Right forelimb (tissue), 1 donor: ENCODE data around the gene PNCK.
"Not testable (repeated sequence)": the region's sequence is repeated elsewhere in the genome, so short reads cannot be mapped to it uniquely, and the experiment has no call there.

Experiments
- DNase-seq: peaks from one replicate; pipeline ENCODE4 v3.0.0-alpha.2; 2018

The PNCK gene

DNA sequence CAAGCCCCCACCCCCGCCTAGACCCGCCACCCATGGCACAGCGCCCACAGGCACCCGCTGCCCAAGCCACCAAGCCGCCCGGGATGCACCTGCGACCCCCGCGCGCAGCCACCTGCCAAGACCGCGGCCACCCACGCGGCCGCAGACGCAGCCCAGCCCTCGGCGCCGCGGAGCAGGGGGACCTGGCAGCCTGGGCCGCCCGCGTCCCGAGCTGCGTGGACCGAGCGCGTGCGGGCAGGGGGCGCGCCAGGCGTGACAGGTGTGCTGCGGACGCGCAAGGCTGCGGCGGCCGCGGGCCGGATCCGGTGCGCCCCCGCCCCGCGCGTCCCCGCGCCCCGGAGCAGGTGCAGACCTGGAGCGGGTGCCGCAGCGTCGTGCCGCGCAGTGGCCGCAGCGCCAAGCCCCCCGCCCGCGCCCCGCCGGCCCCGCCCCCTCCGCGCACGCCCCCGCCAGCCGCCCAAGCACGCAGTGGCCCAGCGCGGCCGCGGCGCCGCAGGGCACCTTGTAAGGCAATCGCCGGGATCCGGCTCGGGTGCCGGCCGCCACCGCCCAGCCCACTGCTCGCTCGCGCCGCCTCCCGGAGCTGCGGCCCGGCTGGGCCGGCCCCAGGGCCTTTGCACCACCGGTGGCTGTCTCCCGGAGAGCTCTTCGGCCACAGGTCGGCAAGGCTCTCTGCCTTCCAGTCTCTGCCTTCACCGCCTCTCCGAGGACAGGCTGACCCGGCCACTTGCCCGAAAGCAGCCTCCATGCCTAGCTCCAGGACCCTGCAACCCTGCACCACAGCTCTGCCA is at the start of gene PNCK:
PNCK (minus strand) TSS at position 386 of the 791 bp plus-strand sequence. CDS start 737 bp downstream, outside the sequence.
- no peak for DNase-seq

DNA sequence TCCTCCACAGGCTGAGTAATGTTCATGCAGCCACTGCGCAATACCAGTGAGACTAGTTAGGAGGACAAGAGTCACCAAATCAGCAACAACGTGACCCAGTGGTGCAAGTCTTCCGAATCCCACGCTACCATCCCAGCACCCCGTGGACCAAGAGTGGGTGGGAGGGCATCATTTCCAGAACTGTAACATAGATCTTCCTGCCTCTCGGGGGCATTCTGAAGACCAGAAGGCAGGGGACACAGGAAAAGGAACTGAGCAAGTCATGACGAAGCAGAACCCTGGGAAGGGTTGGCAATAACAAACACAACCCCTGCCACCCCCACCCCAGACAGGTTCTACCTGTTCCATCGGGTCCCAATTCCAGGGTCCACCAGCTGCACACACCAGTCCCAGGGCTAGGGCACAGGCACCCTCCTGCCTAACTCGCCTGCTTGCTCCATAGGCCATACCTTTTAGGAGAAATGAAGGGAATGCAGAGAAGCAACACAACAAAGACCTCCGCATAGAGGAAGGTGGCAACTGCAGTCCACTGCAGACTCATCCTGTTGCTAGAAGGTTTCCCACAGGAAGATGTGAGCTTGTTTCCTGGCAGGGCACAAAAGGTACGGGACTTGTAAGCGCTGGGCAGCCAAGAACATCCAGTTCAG is 49.2 kb upstream of the PNCK start:
- no peak for DNase-seq

DNA sequence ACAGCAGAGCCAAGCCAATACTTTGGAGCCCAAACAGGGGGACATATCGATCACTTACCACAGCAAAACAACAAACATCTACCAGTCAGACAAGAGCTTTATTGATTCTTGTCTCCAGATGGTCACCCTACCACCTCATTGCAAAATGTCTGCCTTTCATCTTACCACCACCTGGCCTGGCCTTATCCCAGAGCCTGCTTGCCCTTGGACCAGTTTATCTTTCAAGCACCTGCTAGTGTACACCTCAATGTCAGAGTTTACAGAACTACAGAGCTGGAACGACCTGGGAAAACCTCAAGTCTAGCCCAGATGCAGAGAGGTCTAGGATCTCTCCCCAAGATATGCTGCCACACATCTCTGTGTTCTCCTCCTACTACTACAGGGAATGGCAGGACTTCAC is 46.1 kb upstream of the PNCK start:
- no peak for DNase-seq

DNA sequence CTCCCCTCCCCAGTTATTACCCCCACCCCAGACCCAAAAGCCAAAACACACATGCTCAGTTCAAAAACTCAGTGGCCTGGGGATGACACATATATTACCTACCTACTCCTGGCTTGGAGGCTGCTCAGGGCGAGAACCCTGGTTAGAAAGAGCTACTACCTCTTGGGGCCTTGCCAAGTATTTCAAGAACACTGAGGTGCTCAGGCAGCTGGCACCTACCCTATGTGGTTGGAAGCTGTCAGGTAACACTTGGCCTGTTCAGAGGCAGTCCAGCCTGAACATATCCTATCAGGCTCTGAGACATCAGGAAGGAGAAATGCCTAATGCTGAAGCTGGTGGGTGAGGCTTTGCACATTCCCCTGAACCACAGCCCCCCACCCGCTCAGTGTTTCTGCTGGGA is 45.6 kb upstream of the PNCK start:
- DNase-seq, result no peak

DNA sequence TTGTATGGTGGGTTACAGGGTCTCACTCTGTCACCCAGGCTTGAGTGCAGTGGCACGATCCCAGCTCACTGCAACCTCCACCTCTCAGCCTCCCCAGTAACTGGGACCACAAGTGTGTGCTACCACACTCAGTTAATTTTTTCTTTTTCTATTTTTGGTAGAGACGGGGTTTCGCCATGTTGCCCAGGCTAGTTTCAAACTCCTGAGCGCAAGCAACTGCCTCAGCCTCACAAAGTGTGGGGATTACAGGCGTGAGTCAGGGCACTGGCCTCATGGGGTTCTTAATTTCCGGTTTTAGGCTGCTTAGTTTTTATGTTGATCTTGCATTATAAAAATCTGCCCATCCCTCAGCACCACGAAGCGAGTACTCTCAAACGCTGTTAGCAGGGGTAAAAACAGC is 43.8 kb upstream of the PNCK start:
- DNase-seq, result no peak

DNA sequence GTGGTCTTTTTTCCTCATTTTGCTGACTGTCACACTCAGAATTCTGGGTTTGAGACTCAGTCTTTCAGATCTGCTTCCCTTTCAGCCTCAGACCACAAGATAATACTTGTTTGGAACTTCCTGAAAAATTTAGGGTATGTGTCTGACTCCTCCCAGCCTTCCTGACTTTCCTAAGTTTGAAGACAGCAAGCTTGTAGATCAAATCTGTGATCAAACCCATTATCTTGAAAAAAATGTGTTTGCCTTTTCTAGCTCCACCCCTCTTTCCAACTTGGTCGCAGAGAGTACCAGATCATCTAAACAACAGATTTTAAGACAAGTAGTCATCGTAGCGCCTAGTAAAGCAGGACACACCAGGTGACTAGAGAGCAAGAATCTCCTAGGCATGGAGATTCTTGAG is 40.6 kb upstream of the PNCK start:
- DNase-seq, result no peak

DNA sequence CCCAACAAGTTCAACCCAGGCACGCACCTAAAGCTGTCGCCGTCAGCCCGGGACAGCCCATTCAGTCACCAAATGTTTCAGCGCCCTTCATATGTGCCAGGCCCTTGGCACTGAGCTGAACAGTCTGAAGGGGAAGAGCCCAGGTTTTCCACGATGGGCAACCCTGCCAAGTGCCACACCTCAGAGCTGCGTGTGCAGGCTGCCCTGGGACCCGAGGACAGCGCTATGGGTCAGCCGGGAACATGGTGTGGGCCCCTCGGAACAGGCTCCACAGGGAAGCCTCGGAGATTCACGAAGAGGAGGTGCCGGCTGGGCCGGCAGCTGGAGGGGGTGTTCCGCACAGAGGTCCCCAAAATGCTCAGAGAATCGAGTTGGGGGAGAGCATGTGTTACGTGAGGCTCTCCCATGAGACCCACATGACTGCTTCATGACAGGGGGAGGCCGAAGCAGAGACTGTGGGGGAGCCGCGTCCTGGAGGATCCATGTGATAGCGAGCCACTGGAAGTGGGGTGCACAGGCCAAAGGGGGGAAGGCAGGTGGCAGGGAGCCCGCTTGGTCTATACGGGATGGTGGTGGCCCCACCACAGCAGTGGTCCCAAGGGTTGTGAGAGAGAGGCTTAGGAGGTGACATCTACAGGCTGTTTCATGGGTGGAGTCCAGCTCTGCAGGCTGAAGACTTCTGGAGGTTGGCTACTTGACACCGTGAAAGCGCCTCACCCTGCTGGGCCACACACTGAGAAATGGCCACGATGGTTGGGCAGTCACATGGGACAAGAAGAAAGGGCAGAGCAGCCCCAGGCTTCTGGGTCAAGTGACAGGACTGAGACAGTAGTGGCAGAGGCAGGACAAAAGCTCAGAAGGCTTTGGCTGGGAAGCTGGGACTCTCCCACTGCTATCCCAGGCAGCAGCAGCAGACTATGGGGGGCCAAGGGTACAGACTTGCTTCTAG is 36.4 kb upstream of the PNCK start:
- DNase-seq, result no peak

DNA sequence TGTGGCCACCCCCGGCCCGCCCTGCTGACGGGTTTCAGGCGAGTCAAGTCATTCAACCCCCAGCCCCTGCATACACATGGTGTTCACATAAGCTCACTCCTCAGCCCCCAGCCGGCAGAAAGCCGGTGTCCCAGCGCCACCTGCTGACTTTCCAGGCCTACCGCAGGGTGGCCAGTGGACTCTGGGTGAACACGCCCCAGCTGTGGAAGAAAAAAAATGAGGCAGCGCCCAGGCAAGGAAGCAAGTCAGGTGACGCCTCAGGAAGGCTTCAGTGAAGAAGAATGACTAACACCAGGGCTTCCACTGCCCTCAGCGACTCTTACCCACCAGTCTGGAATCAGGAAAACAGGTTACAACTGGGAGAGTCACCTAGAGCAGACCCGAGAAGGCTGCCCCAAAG is 34.8 kb upstream of the PNCK start:
- peak; percentile 73 for DNase-seq

DNA sequence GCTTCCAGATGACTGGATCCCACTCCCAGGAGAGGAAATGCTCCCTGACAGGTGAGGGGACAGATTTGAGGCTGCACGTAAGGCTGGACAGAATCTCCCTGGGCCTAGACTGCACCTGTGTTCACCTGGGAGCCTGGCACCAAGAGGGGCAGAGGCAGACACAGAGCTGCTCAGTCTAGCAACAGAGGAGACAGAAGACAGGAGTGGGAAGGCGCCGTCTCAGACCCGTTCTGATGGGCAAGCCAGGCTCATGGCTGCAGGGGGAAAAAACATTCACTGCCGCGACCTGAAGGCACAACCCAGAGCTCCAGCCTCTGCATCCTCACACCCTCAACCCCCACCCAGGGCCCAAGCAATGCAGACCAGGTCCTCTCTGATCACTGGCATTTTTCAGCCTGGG is 33.8 kb upstream of the PNCK start:
- DNase-seq, result no peak

DNA sequence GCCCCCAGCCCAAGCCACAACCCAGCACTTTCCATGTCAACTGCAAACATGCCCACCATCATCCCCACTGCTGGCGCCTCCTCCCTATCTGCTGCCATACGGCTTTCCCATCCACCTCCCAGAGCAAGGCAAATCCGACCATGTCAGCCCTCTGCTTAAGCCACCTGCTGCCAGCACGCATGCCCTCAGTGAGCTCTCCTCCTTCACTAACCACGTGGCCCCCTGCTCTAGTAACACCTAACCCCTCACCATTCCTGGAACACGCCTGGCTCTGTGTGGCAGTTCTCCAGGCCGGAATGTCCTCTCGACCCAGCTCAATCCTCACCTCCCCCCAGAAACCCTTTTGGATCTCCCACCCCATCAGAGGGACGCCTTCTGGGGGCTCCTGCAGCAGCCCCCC is 33.2 kb upstream of the PNCK start:
- no peak for DNase-seq

DNA sequence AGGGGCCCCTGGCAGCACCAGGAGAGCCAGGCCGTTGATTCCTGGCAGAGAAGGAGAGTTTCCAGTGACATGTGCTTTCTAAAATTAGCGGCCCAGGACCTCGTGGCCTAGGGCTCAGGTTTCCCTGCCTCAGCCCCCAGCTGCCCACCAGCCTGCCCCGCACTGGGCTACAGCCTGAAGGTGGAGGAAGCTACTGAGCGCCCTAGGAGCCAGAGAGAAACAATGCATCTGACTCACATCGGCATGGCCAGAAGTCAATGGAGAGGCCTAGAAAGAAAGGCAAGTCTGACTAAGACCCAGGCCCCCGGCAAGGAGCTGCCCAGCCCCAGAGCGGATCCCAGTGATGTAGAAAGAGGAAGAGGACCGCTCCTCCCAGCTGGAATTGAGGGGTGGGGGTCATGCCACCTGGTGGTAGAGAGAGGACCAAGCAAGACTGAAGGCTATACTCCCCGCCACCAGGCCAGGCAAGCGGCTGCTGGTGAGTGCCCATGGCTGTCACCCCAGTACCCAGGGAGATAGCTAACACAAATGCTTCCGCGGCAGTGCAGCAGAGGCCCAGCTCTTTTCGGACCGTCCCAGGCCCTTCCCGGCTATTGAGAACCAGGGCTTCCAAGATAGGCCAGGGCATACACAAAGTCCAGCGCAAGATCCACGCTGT is 31.9 kb upstream of the PNCK start:
- DNase-seq, result not testable (repeated sequence)

DNA sequence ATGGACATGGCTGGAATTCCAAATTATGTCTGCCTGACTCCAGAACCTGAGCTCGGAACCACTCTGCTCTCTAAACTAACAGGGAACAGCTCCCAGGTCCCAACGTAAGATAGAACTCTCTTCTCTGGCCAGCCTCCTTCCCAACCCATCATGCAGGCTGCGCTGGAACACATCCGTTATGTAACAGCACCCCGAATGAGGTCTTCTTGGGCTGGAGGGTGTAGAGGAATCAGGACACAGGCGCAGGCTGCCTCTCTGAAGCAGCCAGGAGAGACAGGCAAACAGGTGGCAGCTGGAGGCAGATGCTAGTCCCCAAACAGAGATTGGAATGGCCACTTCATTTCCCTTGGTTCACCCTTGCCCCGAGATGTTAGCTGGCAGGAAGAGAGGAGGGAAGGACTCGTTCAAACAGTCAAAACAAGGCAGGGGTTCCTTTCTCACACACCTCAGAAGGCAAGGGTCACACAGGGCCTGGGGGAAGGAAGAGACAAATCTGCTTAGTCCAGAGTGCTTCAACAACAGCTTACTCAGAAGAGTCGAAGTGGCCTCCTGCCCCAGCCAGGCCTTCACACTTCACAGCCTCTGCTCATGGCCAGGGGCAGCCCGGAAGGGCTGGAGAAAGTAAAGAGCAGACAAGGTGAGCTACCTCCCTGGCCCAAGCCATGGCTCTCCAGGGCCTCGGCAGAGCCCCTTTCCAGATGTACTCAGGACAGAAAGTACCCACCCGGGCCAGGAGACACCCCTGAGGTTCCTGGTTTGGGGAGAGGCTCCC is 31.2 kb upstream of the PNCK start:
- not testable (repeated sequence) for DNase-seq

DNA sequence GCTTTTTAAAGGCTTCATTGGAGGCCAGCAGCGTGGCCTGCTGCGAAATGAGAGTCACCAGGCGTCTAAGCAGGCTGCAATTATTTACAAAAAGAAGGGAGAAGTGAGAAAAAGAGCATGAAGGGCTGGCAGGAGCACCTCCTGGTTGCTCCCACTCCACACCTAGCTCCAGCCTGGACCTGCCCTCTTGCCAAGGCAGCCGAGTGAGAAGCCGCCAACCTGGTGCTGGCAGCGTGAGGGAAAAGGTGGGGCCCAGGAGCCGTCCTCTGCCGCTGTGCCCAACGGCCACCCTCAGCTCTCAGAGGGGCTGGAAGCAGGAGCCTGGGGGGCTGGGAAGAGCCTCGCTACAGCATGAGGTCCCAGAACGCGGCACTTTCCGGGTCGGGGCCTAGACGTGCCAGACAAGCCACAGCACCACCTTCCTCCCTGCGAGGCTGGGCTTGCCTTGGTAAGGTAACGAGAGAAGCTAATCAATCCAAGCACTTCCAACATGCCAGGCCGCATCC is 30.5 kb upstream of the PNCK start:
- no peak for DNase-seq

DNA sequence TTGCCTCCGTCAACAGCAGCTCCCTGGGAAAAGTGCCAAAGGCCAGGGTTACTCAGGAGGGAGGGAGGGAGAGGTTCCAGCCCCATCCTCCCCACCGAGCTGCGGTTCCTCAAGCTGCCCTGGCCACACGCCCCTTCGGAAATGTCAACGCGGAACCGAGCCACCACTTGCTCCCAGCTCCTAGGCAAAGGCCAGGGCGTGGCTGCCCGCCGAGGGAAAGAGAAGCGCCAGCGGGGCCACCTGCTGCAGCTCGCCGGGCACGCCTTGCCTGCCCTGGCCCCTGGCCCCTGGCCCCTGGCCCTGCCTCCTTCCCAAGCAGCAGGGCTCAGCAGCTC is 29.4 kb upstream of the PNCK start:
- DNase-seq, result no peak

DNA sequence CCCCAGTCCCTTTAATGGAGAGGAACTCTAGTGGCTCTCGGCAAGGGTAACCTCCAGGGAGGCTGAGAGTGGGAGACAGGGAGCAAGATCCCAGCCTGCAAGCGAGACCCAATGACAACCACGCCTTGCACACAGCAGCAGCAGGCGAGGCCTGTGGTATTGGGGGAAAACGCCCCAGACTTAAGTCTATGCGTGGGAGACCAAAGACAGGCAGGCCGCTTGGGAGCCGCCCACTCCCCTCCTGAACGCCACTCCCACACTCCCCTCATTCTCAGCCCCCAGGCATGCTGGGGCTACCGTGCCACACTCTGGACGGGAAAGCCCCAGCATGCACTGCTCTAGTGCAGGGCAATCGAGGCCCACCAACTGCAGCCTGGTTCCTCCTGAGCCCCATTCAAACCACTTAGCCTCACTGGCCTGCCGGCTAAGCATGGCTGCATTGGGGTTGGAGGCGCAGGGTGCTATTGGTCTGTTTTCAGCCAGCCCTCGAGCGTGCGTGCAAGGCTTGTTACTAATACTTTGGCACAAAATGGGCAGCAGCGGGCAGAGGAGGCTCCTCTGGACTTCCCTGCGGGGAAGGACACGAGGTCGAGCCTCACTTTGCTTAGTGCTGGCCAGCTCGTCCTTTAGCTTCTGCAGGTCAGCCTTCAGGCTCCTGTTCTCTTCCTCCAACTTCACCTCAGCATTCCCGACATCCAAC is 28.9 kb upstream of the PNCK start:
- DNase-seq, result no peak

DNA sequence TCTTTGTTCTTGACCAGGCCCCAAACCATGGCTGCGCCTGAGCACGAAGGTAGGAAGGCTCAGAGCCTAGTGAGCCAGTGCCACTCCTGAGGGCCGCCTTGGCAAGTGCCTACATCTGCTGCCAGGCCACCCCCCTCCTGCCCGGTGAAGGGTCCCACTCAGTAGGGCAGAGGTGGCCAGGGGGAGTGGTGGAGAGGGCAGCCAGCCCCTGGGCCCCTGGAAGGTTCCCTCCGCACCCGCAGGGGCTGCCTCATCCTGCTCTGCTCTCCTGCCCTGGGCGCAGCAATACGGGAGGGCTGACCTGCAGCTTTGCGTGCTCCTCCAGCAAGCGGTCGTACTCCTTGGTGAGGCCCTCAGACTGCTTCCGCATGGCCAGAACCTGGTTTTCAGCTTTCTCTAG is 28.1 kb upstream of the PNCK start:
- DNase-seq, result no peak

DNA sequence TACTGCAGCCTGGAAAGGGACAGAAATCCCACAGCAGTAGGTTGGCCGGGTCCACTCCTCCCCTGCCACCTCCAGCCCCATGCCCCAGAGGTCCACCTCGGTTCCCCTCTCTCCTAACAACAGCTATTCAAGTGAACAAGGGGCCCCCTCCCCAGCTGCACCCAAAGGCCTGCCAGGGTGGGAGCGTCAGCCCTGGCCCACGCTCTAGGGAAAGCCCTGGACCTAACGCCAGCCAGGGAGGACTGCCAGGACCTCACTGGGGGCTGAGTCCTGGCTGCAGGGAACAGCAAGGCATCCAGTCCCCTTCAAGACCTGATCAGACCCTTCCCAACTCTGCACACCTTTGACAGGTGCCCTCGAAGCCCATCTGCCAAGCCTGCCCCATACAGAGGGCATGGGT is 27.4 kb upstream of the PNCK start:
- no peak for DNase-seq

DNA sequence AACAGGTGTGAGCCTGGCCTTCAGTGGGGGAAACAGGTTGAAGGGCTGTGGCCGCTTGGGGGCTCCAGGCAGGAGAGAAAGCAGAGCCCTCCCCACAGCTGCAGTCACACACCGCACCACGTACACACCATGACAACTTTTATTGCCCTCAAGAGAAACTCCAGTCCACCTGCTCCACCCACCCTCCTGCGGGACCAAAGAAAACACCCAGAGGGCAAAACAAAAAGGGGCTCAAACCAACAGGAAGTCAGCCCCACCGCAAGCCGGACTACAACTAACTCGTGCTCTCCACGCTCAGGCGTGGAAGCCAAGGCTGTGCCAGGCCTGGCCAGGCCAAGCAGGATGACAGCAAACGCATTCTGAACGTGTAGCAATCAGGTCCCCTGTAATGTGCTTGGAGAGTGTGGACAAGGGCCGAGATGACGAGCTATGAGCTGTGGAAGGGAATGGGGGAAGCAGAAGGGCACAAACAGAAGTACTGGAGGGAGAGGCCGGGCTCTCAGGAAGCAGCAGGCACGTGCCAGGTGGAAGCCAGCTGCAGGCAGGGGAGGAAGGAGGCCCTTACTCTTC is 26.8 kb upstream of the PNCK start:
- no peak for DNase-seq

DNA sequence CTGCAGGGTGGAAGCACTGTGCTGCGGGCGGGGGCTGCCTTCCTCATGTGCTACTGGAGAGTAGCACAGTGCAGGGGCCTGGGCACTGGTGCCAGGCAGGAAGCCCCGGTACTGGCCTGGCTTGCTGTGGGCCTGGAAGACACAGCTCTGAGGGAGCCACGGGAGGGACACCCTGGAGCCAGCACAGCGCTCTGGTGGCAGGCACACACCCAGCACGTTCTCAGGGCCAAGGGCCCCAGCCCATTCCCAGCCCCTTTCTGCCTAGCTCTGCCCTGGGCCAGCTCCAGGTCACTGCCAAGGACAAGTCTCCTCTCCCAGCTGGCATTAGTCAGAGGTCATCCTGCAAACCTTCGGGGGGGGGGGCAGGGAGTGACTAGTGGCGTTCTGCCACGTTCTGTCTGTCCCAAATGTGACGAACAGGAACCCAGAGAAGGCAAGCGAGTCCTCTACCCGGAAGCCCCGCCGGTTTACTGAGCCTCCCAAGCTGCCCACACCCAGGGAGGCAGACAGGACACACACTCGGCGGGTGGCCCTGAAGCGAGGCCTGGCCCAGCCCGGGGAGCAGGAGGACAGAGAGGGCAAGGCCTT is 26.3 kb upstream of the PNCK start:
- DNase-seq, result not testable (repeated sequence)

DNA sequence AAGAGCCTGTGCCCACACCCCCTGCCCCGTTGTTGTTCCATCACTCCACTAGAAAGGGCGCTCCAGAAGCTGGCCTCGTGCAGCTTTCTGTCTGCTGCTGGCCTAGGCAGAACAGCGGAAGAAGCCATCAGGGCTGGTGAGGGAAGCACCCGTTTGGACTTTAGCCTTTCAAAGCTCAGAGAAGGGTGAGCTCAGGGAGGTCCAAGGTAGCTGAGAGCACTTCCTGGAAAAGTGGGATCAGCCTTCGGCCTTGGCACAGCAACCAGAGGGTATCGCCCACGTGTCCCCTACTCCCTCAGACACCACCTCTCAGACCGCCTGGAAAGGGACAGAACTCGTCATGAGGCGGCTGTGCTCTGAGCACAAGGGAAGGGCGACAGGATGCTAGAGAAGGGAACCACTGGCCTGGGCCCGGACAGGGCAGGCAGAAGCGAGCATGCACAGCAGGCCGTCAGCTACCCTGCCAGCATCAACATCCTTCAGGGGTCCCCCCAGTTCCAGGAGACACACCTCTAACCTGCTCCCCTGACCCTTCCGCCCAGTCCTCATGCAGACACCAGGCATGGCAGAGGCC is 25.7 kb upstream of the PNCK start:
- not testable (repeated sequence) for DNase-seq
